Common myeloid progenitor, CD34-positive (primary cell): ENCODE data around the gene FAM185A.
"Not testable (repeated sequence)": the region's sequence is repeated elsewhere in the genome, so short reads cannot be mapped to it uniquely, and the experiment has no call there.

Experiments
- CTCF ChIA-PET: fragments of 350-600 bp; sonication (Branson Sonifier 250); formaldehyde crosslinking; loops from one replicate; lab custom pipeline; 2021; ENCODE audit warnings: antibody characterized with exemption; lab: Charles Lee
- POLR2A ChIA-PET: fragments of 350-600 bp; sonication (Branson Sonifier 250); formaldehyde crosslinking; loops from one replicate; lab custom pipeline; 2021; ENCODE audit warnings: antibody characterized with exemption; lab: Charles Lee
- DNase-seq, 3 donors: peaks; one replicate each; pipeline versions ENCODE4 v3.0.0 to v3.0.0-alpha.2; 2013
- H3K27ac ChIP-seq, 2 experiments: 1 replicate in 1 of 2; 2 replicates in 1 of 2; pipeline ENCODE4 v1.7.0; 2013; ENCODE audit warnings: inconsistent platforms in 2 of 2, low read length in 2 of 2, mild to moderate bottlenecking in 2 of 2, low read depth in 1 of 2, moderate library complexity in 1 of 2; ENCODE audit not compliant: severe bottlenecking in 2 of 2, insufficient read depth in 1 of 2, poor library complexity in 1 of 2
- H3K27me3 ChIP-seq, 5 experiments: replicated peaks in 2 of 5; 1 replicate in 3 of 5; 2 replicates in 2 of 5; pipeline versions ENCODE4 v1.6.1 to v1.7.0; 2013; ENCODE audit warnings: low read length in 4 of 5, mild to moderate bottlenecking in 2 of 5, moderate library complexity in 2 of 5, inconsistent platforms in 1 of 5; ENCODE audit not compliant: insufficient read depth in 5 of 5, control insufficient read depth in 4 of 5
- H3K36me3 ChIP-seq, 4 experiments: 1 replicate in 2 of 4; 2 replicates in 2 of 4; pipeline versions ENCODE4 v1.6.1 to v1.7.0; 2013; ENCODE audit warnings: low read length in 3 of 4, control low read depth in 1 of 4, mild to moderate bottlenecking in 1 of 4; ENCODE audit not compliant: control insufficient read depth in 4 of 4, insufficient read depth in 4 of 4
- H3K4me1 ChIP-seq, 4 experiments: 1 replicate in 3 of 4; 2 replicates in 1 of 4; pipeline versions ENCODE4 v1.6.1 to v1.7.1; 2013; ENCODE audit warnings: low read length in 3 of 4, mild to moderate bottlenecking in 3 of 4, control low read depth in 1 of 4, inconsistent platforms in 1 of 4, moderate library complexity in 1 of 4; ENCODE audit not compliant: control insufficient read depth in 4 of 4, insufficient read depth in 4 of 4; ENCODE audit errors: control extremely low read depth in 1 of 4
- H3K4me3 ChIP-seq, 7 experiments: 1 replicate in 4 of 7; 2 replicates in 3 of 7; pipeline versions ENCODE4 v1.5.1 to v1.7.0; 2013; ENCODE audit warnings: mild to moderate bottlenecking in 7 of 7, low read length in 6 of 7, moderate library complexity in 6 of 7, inconsistent platforms in 2 of 7, low read depth in 2 of 7, control low read depth in 1 of 7; ENCODE audit not compliant: insufficient read depth in 4 of 7, control insufficient read depth in 1 of 7; ENCODE audit errors: extremely low read depth in 1 of 7
- H3K9me3 ChIP-seq, 5 experiments: 1 replicate in 4 of 5; 2 replicates in 1 of 5; pipeline versions ENCODE4 v1.6.1 to v1.7.1; 2013; ENCODE audit warnings: low read length in 4 of 5, mild to moderate bottlenecking in 2 of 5, inconsistent platforms in 1 of 5, low read depth in 1 of 5, moderate library complexity in 1 of 5; ENCODE audit not compliant: control insufficient read depth in 4 of 5, insufficient read depth in 2 of 5; ENCODE audit errors: control extremely low read depth in 1 of 5
- WGBS: methylation state at CpG from one replicate; pipeline ENCODE4 v1.1.5; 2013; ENCODE audit not compliant: insufficient coverage; 5-methylcytosine and 5-hydroxymethylcytosine counted together

Gene FAM185A

GRCh38 chr7:102780926-102781325 lies 32.1 kb downstream of the FAM185A start:
- H3K4me1 ChIP-seq, H3K27me3 ChIP-seq, H3K9me3 ChIP-seq, H3K4me3 ChIP-seq, POLR2A ChIA-PET, DNase-seq, H3K27ac ChIP-seq, CTCF ChIA-PET: not testable (repeated sequence)
- WGBS, result 99% methylated on average over 10 of the region's 10 CpGs
- peaks cover 0 to 15% (median 2%) of the 10 kb centered on the region in 4 experiments for H3K36me3 ChIP-seq

GRCh38 chr7:102788770-102789169 lies 40.0 kb downstream of the FAM185A start:
- CTCF ChIA-PET, H3K4me3 ChIP-seq, H3K27ac ChIP-seq, H3K9me3 ChIP-seq, DNase-seq, POLR2A ChIA-PET, H3K4me1 ChIP-seq, H3K27me3 ChIP-seq, H3K36me3 ChIP-seq: not testable (repeated sequence)
- no CpG with 5 or more reads among the region's 2 CpGs for WGBS

- H3K36me3 ChIP-seq, H3K4me1 ChIP-seq, H3K9me3 ChIP-seq, POLR2A ChIA-PET, DNase-seq, H3K27me3 ChIP-seq, H3K27ac ChIP-seq, CTCF ChIA-PET, H3K4me3 ChIP-seq: not testable (repeated sequence)
- 100% methylated on average over 1 of the region's 4 CpGs for WGBS
Measured at GRCh38 chr7:102790364-102791100, 41.7 kb downstream of the FAM185A start.

- H3K27me3 ChIP-seq, H3K36me3 ChIP-seq, H3K27ac ChIP-seq, CTCF ChIA-PET, H3K9me3 ChIP-seq, POLR2A ChIA-PET, H3K4me1 ChIP-seq, DNase-seq, H3K4me3 ChIP-seq: not testable (repeated sequence)
- WGBS, result 100% methylated on average over 1 of the region's 5 CpGs
Measured at GRCh38 chr7:102791367-102791766, 42.6 kb downstream of the FAM185A start.

GRCh38 chr7:102791831-102792230 lies 43.0 kb downstream of the FAM185A start:
- DNase-seq, POLR2A ChIA-PET, H3K36me3 ChIP-seq, H3K4me3 ChIP-seq, H3K27ac ChIP-seq, H3K4me1 ChIP-seq, H3K27me3 ChIP-seq, H3K9me3 ChIP-seq, CTCF ChIA-PET: not testable (repeated sequence)

- CTCF ChIA-PET, H3K36me3 ChIP-seq, H3K4me3 ChIP-seq, H3K4me1 ChIP-seq, DNase-seq, H3K27ac ChIP-seq, H3K9me3 ChIP-seq, POLR2A ChIA-PET, H3K27me3 ChIP-seq: not testable (repeated sequence)
- no CpG with 5 or more reads among the region's 1 CpG for WGBS
Measured at GRCh38 chr7:102794567-102794966, 45.8 kb downstream of the FAM185A start.

GRCh38 chr7:102795987-102796595 lies 47.3 kb downstream of the FAM185A start:
- CTCF ChIA-PET, H3K27me3 ChIP-seq, H3K4me1 ChIP-seq, H3K9me3 ChIP-seq, DNase-seq, POLR2A ChIA-PET, H3K36me3 ChIP-seq, H3K27ac ChIP-seq, H3K4me3 ChIP-seq: not testable (repeated sequence)
- WGBS, result no CpG with 5 or more reads among the region's 6 CpGs
